GM20000 (cell line): Measurements from ENCODE around the gene LYSET.
"Not testable (repeated sequence)": the region's sequence is repeated elsewhere in the genome, so short reads cannot be mapped to it uniquely, and the experiment has no call there.

Experiments
- DNase-seq: peaks from one replicate; pipeline ENCODE4 v3.0.0; 2012; ENCODE audit warnings: low spot score
- CTCF ChIP-seq: IDR thresholded peaks from 2 replicates; pipeline ENCODE4 v1.5.1; 2012; ENCODE audit warnings: mild to moderate bottlenecking, control low read depth; ENCODE audit errors: extremely low read depth, missing control alignments

LYSET gene

GRCh38 chr14:93223565-93223964 is 38.4 kb downstream of the LYSET start:
- no peak for TF ChIP-seq CTCF
- no peak for DNase-seq

GRCh38 chr14:93228550-93228949 is 43.4 kb downstream of the LYSET start:
- TF ChIP-seq CTCF: no peak
- DNase-seq: no peak

DNA sequence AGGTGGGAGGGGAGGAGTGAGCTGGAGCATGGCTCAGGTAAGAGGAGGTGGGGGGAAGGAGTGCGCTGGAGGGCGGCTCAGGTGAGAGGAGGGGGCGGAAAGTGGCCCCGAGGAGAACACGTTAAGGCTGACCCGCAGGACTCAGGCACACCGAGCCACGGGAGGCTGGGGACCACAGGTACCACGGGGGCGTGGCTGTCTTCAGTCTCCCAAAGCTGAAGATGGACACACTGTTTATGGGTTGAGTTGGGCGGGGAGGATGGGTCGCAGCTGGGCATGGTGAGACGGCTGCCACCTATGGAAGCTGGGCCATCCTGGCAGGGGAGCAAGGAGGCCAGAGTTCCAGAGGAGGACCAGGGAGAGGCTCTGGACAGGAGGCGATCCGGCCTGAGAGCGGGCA is 45.4 kb downstream of the LYSET start:
- TF ChIP-seq CTCF: no peak
- no peak for DNase-seq

GRCh38 chr14:93231129-93231979 is 46.2 kb downstream of the LYSET start:
- TF ChIP-seq CTCF: no peak
- no peak for DNase-seq

DNA sequence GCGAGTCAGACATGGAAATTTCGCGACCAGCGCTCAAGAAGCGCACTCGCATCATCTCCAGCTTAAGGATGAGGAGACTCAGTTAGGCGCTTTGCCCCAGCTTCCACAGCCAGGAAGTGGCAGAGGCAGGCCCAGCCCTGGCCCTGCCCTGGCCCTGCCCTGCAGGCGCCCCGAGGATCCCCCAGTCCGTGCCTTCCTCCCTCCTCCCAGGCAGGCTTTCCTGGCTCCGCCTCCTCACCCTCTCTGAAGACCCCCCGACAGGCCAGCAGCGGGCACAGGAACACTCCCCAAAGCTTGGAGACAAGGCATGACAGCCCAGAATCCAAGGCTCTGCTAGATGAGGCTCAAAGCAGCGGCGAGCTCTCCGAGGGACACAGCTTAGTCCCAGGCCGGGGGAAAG is 47.0 kb downstream of the LYSET start:
- TF ChIP-seq CTCF: no peak
- no peak for DNase-seq

- not testable (repeated sequence) for DNase-seq
Observed at GRCh38 chr14:93233078-93233477, 48.0 kb downstream of the LYSET start.

DNA sequence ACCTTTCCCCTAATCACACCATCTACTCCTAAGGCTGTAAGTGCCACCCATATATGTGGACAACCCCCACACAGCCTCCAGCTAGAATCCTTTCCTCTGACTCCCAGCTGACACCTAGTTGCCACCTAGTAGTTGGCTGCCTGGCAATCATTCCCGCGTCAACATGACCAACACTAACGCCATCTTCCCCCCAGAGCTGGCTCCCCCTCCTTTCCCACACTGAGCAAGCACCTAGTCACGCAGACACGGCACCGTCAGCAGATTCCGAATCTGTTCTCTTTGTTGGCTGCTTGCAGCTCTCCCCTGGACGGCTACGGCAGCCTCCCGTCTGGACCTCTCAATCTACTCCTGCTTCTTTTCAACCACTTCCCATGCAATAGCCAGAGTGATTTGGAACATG is 49.7 kb downstream of the LYSET start:
- no peak for TF ChIP-seq CTCF
- peak; percentile 15 for DNase-seq
